ENCODE data around the gene KCNJ9. TPM values are rescaled to one million over a fixed set of nuclear protein-coding genes. Genes with fewer than 3 reads are reported as not detected.

The KCNJ9 gene
- total and polyA plus RNA-seq, 2 of the 13 experiments (the other 11 are each of a cell fraction or from before 2014, with no cell fraction given) = not detected

GRCh38 chr1:160101037-160101716, 19.8 kb downstream of the KCNJ9 start (continued):
- TF ChIP-seq, protein P1, sequence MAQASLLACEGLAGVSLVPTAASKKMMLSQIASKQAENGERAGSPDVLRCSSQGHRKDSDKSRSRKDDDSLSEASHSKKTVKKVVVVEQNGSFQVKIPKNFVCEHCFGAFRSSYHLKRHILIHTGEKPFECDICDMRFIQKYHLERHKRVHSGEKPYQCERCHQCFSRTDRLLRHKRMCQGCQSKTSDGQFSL (CRISPR knock-in tag; IDR thresholded peaks at IDR 0.05) = peak; percentile 71; the same call in 1 of the 2 replicates
- no peak for TF ChIP-seq ATAD3A (CRISPR knock-in tag; IDR thresholded peaks at IDR 0.05)
- TF ChIP-seq IRX3 (CRISPR knock-in tag; IDR thresholded peaks at IDR 0.05; ENCODE audit: borderline replicate concordance, low read depth) = no peak
- TF ChIP-seq ZFP37 (CRISPR knock-in tag; IDR thresholded peaks at IDR 0.05; ENCODE audit: borderline replicate concordance) = no peak
- TF ChIP-seq POLR2A (IDR thresholded peaks at IDR 0.05; ENCODE audit: insufficient read depth in 1 of 2, low read depth in 2 of 2, low read length in 2 of 2) = no peak
- TF ChIP-seq ZNF567 (CRISPR knock-in tag; IDR thresholded peaks at IDR 0.05; ENCODE audit: borderline replicate concordance) = no peak; the same call in 1 of the 2 replicates
- no peak for TF ChIP-seq ZKSCAN1 (IDR thresholded peaks at IDR 0.05; ENCODE audit: low read length)
- peak; percentile 31; the same call in 1 of the 2 replicates for TF ChIP-seq YEATS2 (CRISPR knock-in tag; IDR thresholded peaks at IDR 0.05; ENCODE audit: borderline replicate concordance)
- TF ChIP-seq TCF7 (IDR thresholded peaks at IDR 0.05; ENCODE audit: low read depth) = no peak
- 0 out of 2 replicates have a peak, but pooled peaks have one; percentile 46 for TF ChIP-seq KLF11 (CRISPR knock-in tag; IDR thresholded peaks at IDR 0.05)
- TF ChIP-seq, protein P2, sequence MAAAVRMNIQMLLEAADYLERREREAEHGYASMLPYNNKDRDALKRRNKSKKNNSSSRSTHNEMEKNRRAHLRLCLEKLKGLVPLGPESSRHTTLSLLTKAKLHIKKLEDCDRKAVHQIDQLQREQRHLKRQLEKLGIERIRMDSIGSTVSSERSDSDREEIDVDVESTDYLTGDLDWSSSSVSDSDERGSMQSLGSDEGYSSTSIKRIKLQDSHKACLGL (CRISPR knock-in tag; IDR thresholded peaks at IDR 0.05) = no peak
- TF ChIP-seq GPN1 (CRISPR knock-in tag; IDR thresholded peaks at IDR 0.05; ENCODE audit: borderline replicate concordance) = no peak
- no peak for TF ChIP-seq ZSCAN21 (CRISPR knock-in tag; IDR thresholded peaks at IDR 0.05; ENCODE audit: borderline replicate concordance)
- TF ChIP-seq ZNF160 (CRISPR knock-in tag; IDR thresholded peaks at IDR 0.05) = no peak
- no peak for TF ChIP-seq ATF1 (CRISPR knock-in tag; IDR thresholded peaks at IDR 0.05)
- 0 out of 2 replicates have a peak, but pooled peaks have one; percentile 25 for TF ChIP-seq MIER3 (CRISPR knock-in tag; IDR thresholded peaks at IDR 0.05; ENCODE audit: borderline replicate concordance)
- no peak for TF ChIP-seq ZEB1 (IDR thresholded peaks at IDR 0.05; ENCODE audit: insufficient replicate concordance, low read depth)
- no peak for TF ChIP-seq NFATC3 (CRISPR knock-in tag; IDR thresholded peaks at IDR 0.05)
- TF ChIP-seq CREBL2 (CRISPR knock-in tag; IDR thresholded peaks at IDR 0.05; ENCODE audit: borderline replicate concordance) = no peak
- TF ChIP-seq, protein P3, sequence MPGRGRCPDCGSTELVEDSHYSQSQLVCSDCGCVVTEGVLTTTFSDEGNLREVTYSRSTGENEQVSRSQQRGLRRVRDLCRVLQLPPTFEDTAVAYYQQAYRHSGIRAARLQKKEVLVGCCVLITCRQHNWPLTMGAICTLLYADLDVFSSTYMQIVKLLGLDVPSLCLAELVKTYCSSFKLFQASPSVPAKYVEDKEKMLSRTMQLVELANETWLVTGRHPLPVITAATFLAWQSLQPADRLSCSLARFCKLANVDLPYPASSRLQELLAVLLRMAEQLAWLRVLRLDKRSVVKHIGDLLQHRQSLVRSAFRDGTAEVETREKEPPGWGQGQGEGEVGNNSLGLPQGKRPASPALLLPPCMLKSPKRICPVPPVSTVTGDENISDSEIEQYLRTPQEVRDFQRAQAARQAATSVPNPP (CRISPR knock-in tag; IDR thresholded peaks at IDR 0.05) = no peak
- no peak for TF ChIP-seq JDP2 (CRISPR knock-in tag; IDR thresholded peaks at IDR 0.05; ENCODE audit: borderline replicate concordance)
- TF ChIP-seq ZNF788 (CRISPR knock-in tag; IDR thresholded peaks at IDR 0.05; ENCODE audit: borderline replicate concordance) = no peak
- no peak for TF ChIP-seq ONECUT2 (CRISPR knock-in tag; IDR thresholded peaks at IDR 0.05)
- no peak for TF ChIP-seq ZNF282 (IDR thresholded peaks at IDR 0.05; ENCODE audit: partially characterized antibody)
- no peak for TF ChIP-seq RARG (CRISPR knock-in tag; IDR thresholded peaks at IDR 0.05; ENCODE audit: low read depth)
- TF ChIP-seq ZNF207 (IDR thresholded peaks at IDR 0.05; ENCODE audit: borderline replicate concordance) = no peak
- no peak for TF ChIP-seq HNRNPUL1 (IDR thresholded peaks at IDR 0.05; ENCODE audit: low read depth, low read length)
- TF ChIP-seq ZNF782 (CRISPR knock-in tag; IDR thresholded peaks at IDR 0.05; ENCODE audit: borderline replicate concordance) = no peak
- TF ChIP-seq ZNF598 (CRISPR knock-in tag; IDR thresholded peaks at IDR 0.05; ENCODE audit: borderline replicate concordance) = 0 out of 2 replicates have a peak, but pooled peaks have one; percentile 13
- no peak for TF ChIP-seq ZNF382 (CRISPR knock-in tag; IDR thresholded peaks at IDR 0.05; ENCODE audit: borderline replicate concordance)
